ENCODE results near the gene POLR3H.
"Not testable (repeated sequence)": the region's sequence is repeated elsewhere in the genome, so short reads cannot be mapped to it uniquely, and the experiment has no call there.

The POLR3H gene

GRCh38 chr22:41573677-41574076 is 29.4 kb upstream of the POLR3H start:
- H3K4me3 ChIP-seq (replicated peaks; ENCODE audit: low read depth, low read length): no peak overlapping the region
- no peak for TF ChIP-seq CTCF (IDR thresholded peaks at IDR 0.05; ENCODE audit: low read length, missing control alignments)

GRCh38 chr22:41572305-41572704 is 28.0 kb upstream of the POLR3H start:
- DNase-seq (ENCODE audit: low read depth); H3K4me3 ChIP-seq (replicated peaks; ENCODE audit: low read depth, low read length): not testable (repeated sequence)

More at GRCh38 chr22:41573677-41574076, 29.4 kb upstream of the POLR3H start:
- DNase-seq (ENCODE audit: low read depth): no peak

- DNase-seq (ENCODE audit: low read depth): no peak
- TF ChIP-seq CTCF (IDR thresholded peaks at IDR 0.05; ENCODE audit: low read length, missing control alignments): no peak
- no peak overlapping the region for H3K4me3 ChIP-seq (replicated peaks; ENCODE audit: low read depth, low read length)
Measured at GRCh38 chr22:41571786-41572185, 27.5 kb upstream of the POLR3H start.

- H3K4me3 ChIP-seq (replicated peaks; ENCODE audit: low read depth, low read length): no peak overlapping the region
- no peak for DNase-seq (ENCODE audit: low read depth)
- no peak for TF ChIP-seq CTCF (IDR thresholded peaks at IDR 0.05; ENCODE audit: low read length, missing control alignments)
Measured at GRCh38 chr22:41570221-41570620, 26.0 kb upstream of the POLR3H start.

- no peak for TF ChIP-seq CTCF (IDR thresholded peaks at IDR 0.05; ENCODE audit: low read length, missing control alignments)
- no peak overlapping the region for H3K4me3 ChIP-seq (replicated peaks; ENCODE audit: low read depth, low read length)
- no peak for DNase-seq (ENCODE audit: low read depth)
Measured at GRCh38 chr22:41568811-41569210, 24.5 kb upstream of the POLR3H start.

- no peak overlapping the region for H3K4me3 ChIP-seq (replicated peaks; ENCODE audit: low read depth, low read length)
- DNase-seq (ENCODE audit: low read depth): no peak
- no peak for TF ChIP-seq CTCF (IDR thresholded peaks at IDR 0.05; ENCODE audit: low read length, missing control alignments)
Measured at GRCh38 chr22:41567512-41567768, 23.2 kb upstream of the POLR3H start.

- H3K4me3 ChIP-seq (replicated peaks; ENCODE audit: low read depth, low read length): no peak overlapping the region
- peak; percentile 84 for DNase-seq (ENCODE audit: low read depth)
- TF ChIP-seq CTCF (IDR thresholded peaks at IDR 0.05; ENCODE audit: low read length, missing control alignments): no peak
Measured at GRCh38 chr22:41565403-41566054, 21.3 kb upstream of the POLR3H start.

Data from fibroblast of pulmonary artery (primary cell).